ENCODE measurements around the gene GMDS.

Gene GMDS

GRCh38 chr6:1916334-1917070 is 328.9 kb downstream of the GMDS start:
- Histone ChIP-seq H3K9me3 (no peaks in the 10 kb centered on the region), H3K4me3 (ENCODE audit: low read depth, low read length) (no peak overlapping the region), H3K36me3 (no peaks in the 10 kb centered on the region), H3K27me3 (no peaks in the 10 kb centered on the region), H3K4me1 (no peaks in the 10 kb centered on the region)
- DNase-seq: no peak
- no peak for TF ChIP-seq CTCF (IDR thresholded peaks at IDR 0.05; ENCODE audit: low read depth, low read length)

- Histone ChIP-seq H3K36me3 (no peaks in the 10 kb centered on the region), H3K27me3 (no peaks in the 10 kb centered on the region), H3K4me1 (no peaks in the 10 kb centered on the region; the same call in 1 of the 2 replicates), H3K4me3 (ENCODE audit: low read depth, low read length) (no peak overlapping the region), H3K9me3 (no peaks in the 10 kb centered on the region)
- DNase-seq: no peak
- no peak for TF ChIP-seq CTCF (IDR thresholded peaks at IDR 0.05; ENCODE audit: low read depth, low read length)
Observed at GRCh38 chr6:1915226-1915625, 330.2 kb downstream of the GMDS start.

- H3K4me3 ChIP-seq (ENCODE audit: low read depth, low read length): no peak overlapping the region
- H3K9me3 ChIP-seq: no peaks in the 10 kb centered on the region
- no peak for TF ChIP-seq CTCF (IDR thresholded peaks at IDR 0.05; ENCODE audit: low read depth, low read length)
- no peak for DNase-seq
- H3K36me3 ChIP-seq: no peaks in the 10 kb centered on the region
- H3K4me1 ChIP-seq: no peaks in the 10 kb centered on the region; the same call in 1 of the 2 replicates
- no peaks in the 10 kb centered on the region for H3K27me3 ChIP-seq
Observed at GRCh38 chr6:1913577-1913976, 331.8 kb downstream of the GMDS start.

- no peaks in the 10 kb centered on the region for H3K9me3 ChIP-seq
- DNase-seq: no peak
- H3K36me3 ChIP-seq: no peaks in the 10 kb centered on the region
- H3K4me1 ChIP-seq: no peaks in the 10 kb centered on the region; the same call in 1 of the 2 replicates
- H3K27me3 ChIP-seq: no peaks in the 10 kb centered on the region
- H3K4me3 ChIP-seq (ENCODE audit: low read depth, low read length): no peak overlapping the region
- no peak for TF ChIP-seq CTCF (IDR thresholded peaks at IDR 0.05; ENCODE audit: low read depth, low read length)
Observed at GRCh38 chr6:1912731-1913130, 332.7 kb downstream of the GMDS start.

- Histone ChIP-seq H3K36me3 (no peaks in the 10 kb centered on the region), H3K9me3 (no peaks in the 10 kb centered on the region), H3K27me3 (no peaks in the 10 kb centered on the region), H3K4me3 (ENCODE audit: low read depth, low read length) (no peak overlapping the region), H3K4me1 (no peaks in the 10 kb centered on the region; the same call in 1 of the 2 replicates)
- no peak for DNase-seq
- no peak for TF ChIP-seq CTCF (IDR thresholded peaks at IDR 0.05; ENCODE audit: low read depth, low read length)
Observed at GRCh38 chr6:1911474-1911873, 333.9 kb downstream of the GMDS start.

- no peak for TF ChIP-seq CTCF (IDR thresholded peaks at IDR 0.05; ENCODE audit: low read depth, low read length)
- Histone ChIP-seq H3K9me3 (no peaks in the 10 kb centered on the region), H3K4me1 (no peaks in the 10 kb centered on the region; the same call in 1 of the 2 replicates)
Observed at GRCh38 chr6:1910621-1911407, 334.6 kb downstream of the GMDS start.

More at GRCh38 chr6:1910621-1911407, 334.6 kb downstream of the GMDS start:
- DNase-seq: no peak
- H3K27me3 ChIP-seq: no peaks in the 10 kb centered on the region
- no peaks in the 10 kb centered on the region for H3K36me3 ChIP-seq
- no peak overlapping the region for H3K4me3 ChIP-seq (ENCODE audit: low read depth, low read length)
